ENCODE measurements around the gene MACROD1.
A peak's percentile ranks its signal among the peaks of the same experiment; 100 is the strongest.

MACROD1 gene

GRCh38 chr11:64150481-64151239 is 15.3 kb downstream of the MACROD1 start:
- peak; percentile 63 for TF ChIP-seq NFIC (IDR thresholded peaks at IDR 0.05)
- TF ChIP-seq RAD21 (IDR thresholded peaks at IDR 0.05; ENCODE audit: low read depth), result no peak

GRCh38 chr11:64150051-64150450 is 15.9 kb downstream of the MACROD1 start:
- TF ChIP-seq EGR1 (IDR thresholded peaks at IDR 0.05) (no peak), TAF1 (IDR thresholded peaks at IDR 0.05; ENCODE audit: low read depth) (no peak), TCF12 (IDR thresholded peaks at IDR 0.05; ENCODE audit: low read depth) (no peak), MAX (IDR thresholded peaks at IDR 0.05) (no peak), YY1 (IDR thresholded peaks at IDR 0.05; ENCODE audit: low read depth) (no peak), CREB1 (IDR thresholded peaks at IDR 0.05; ENCODE audit: low read depth) (no peak), RAD21 (IDR thresholded peaks at IDR 0.05; ENCODE audit: low read depth) (no peak)

GRCh38 chr11:64148917-64149617 is 16.8 kb downstream of the MACROD1 start:
- no peak for TF ChIP-seq USF1 (IDR thresholded peaks at IDR 0.05)
- no peak for TF ChIP-seq TEAD4 (IDR thresholded peaks at IDR 0.05)
- no peak for TF ChIP-seq EP300 (IDR thresholded peaks at IDR 0.05; ENCODE audit: borderline replicate concordance)
- no peak for TF ChIP-seq RAD21 (IDR thresholded peaks at IDR 0.05; ENCODE audit: low read depth)
- no peak for TF ChIP-seq EGR1 (IDR thresholded peaks at IDR 0.05)
- TF ChIP-seq REST (IDR thresholded peaks at IDR 0.05; ENCODE audit: low read depth), result no peak
- no peak for TF ChIP-seq FOXM1 (IDR thresholded peaks at IDR 0.05; ENCODE audit: borderline replicate concordance, low read depth)
- TF ChIP-seq ZBTB7A (IDR thresholded peaks at IDR 0.05; ENCODE audit: low read depth), result no peak
- TF ChIP-seq NFIC (IDR thresholded peaks at IDR 0.05), result no peak
- no peak for TF ChIP-seq TCF12 (IDR thresholded peaks at IDR 0.05; ENCODE audit: low read depth)
- no peak for TF ChIP-seq YY1 (IDR thresholded peaks at IDR 0.05; ENCODE audit: low read depth)
- no peak for TF ChIP-seq MAX (IDR thresholded peaks at IDR 0.05)
- TF ChIP-seq CEBPB (IDR thresholded peaks at IDR 0.05), result no peak
- TF ChIP-seq TAF1 (IDR thresholded peaks at IDR 0.05; ENCODE audit: low read depth), result no peak
- TF ChIP-seq CREB1 (IDR thresholded peaks at IDR 0.05; ENCODE audit: low read depth), result no peak

- TF ChIP-seq YY1 (IDR thresholded peaks at IDR 0.05; ENCODE audit: low read depth) (no peak), NFIC (IDR thresholded peaks at IDR 0.05) (0 out of 2 replicates have a peak, but pooled peaks have one; percentile 40), EP300 (IDR thresholded peaks at IDR 0.05; ENCODE audit: borderline replicate concordance) (no peak), RAD21 (IDR thresholded peaks at IDR 0.05; ENCODE audit: low read depth) (peak; percentile 87)
These were observed 17.5 kb downstream of the MACROD1 start for GRCh38 chr11:64148226-64148916.

- TF ChIP-seq RAD21 (IDR thresholded peaks at IDR 0.05; ENCODE audit: low read depth) (peak; percentile 47), CREB1 (IDR thresholded peaks at IDR 0.05; ENCODE audit: low read depth) (no peak)
These were observed 19.6 kb downstream of the MACROD1 start for GRCh38 chr11:64146036-64146955.

- no peak for TF ChIP-seq CREB1 (IDR thresholded peaks at IDR 0.05; ENCODE audit: low read depth)
- no peak for TF ChIP-seq TCF12 (IDR thresholded peaks at IDR 0.05; ENCODE audit: low read depth)
- TF ChIP-seq EGR1 (IDR thresholded peaks at IDR 0.05), result no peak
- TF ChIP-seq TEAD4 (IDR thresholded peaks at IDR 0.05), result no peak
- TF ChIP-seq REST (IDR thresholded peaks at IDR 0.05; ENCODE audit: low read depth), result no peak
- no peak for TF ChIP-seq RAD21 (IDR thresholded peaks at IDR 0.05; ENCODE audit: low read depth)
- no peak for TF ChIP-seq YY1 (IDR thresholded peaks at IDR 0.05; ENCODE audit: low read depth)
- no peak for TF ChIP-seq CEBPB (IDR thresholded peaks at IDR 0.05)
- TF ChIP-seq FOXM1 (IDR thresholded peaks at IDR 0.05; ENCODE audit: borderline replicate concordance, low read depth), result no peak
- TF ChIP-seq NFIC (IDR thresholded peaks at IDR 0.05), result no peak
- TF ChIP-seq ZBTB7A (IDR thresholded peaks at IDR 0.05; ENCODE audit: low read depth), result no peak
- TF ChIP-seq EP300 (IDR thresholded peaks at IDR 0.05; ENCODE audit: borderline replicate concordance), result no peak
- no peak for TF ChIP-seq MAX (IDR thresholded peaks at IDR 0.05)
- TF ChIP-seq USF1 (IDR thresholded peaks at IDR 0.05), result no peak
- no peak for TF ChIP-seq TAF1 (IDR thresholded peaks at IDR 0.05; ENCODE audit: low read depth)
These were observed 21.1 kb downstream of the MACROD1 start for GRCh38 chr11:64144587-64145472.

Data from Ishikawa (cell line).